ENCODE results near the gene SCN2B.
A peak's percentile ranks its signal among the peaks of the same experiment; 100 is the strongest.

Gene SCN2B

DNA sequence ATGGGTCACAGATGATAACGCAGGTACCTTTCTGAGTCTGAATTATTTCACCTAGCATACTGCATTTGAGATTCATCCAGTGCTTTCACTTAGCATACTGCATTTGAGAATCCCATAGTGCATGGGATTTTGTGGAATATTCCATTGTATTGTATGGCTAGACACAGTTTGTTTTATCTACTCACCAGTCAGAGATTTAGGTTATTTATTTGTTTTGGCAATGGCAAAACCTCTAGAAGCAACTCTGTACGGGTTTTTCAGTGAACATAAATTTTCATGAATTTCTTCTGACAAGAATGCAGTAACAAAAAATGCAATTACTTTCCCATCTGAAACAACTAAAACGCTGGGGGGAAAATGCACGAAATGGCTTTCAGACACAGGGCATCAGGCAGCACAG is 48.1 kb downstream of the SCN2B start:
- ChIA-PET POLR2A (ENCODE audit: low non-redundant PET) (no interaction called here), CTCF (no interaction called here)

DNA sequence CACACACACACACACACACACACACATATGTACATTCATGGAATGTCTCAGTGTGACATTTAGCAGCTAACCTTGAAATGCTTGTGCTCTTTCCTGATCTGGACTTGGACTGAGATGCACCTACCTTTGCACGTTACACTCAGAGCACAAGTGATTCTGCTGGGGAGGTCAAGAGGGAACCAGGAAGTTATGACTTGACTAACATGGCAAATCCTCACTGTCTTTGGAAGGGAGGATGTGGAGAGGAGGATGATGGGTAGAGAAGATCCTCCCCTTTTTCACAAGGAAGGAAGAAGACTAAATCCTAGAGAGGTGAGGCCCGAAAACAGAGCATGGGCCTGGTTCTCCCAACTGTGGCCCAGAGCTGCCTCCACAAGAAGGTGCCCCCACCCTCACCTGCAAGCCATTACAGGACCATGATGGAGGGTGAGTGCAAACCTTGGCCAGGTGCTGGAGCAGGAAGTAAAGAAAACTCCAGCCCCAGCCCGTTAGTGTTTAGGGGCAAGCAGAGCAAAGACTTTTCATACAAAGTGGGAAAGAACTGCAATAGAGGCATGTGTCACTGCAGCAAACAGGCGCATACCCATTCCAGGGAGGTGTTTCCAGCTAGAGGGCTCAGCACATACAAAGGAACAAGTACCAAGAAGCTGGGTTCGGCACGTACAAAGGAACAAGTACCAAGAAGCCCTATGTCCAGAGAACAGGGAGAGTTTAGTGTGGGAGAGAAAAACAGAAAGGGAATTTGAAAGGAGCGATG is 50.2 kb downstream of the SCN2B start:
- CTCF ChIA-PET: interaction anchor here (0.6 kb wide), 1 partner anchor 54 kb away, joined by 3 read pairs; no protein-coding TSS in a partner anchor
- H3K27ac ChIP-seq: no peak overlapping the region
- DNase-seq (ENCODE audit: low spot score): peak; percentile 34
- TF ChIP-seq, protein P1, sequence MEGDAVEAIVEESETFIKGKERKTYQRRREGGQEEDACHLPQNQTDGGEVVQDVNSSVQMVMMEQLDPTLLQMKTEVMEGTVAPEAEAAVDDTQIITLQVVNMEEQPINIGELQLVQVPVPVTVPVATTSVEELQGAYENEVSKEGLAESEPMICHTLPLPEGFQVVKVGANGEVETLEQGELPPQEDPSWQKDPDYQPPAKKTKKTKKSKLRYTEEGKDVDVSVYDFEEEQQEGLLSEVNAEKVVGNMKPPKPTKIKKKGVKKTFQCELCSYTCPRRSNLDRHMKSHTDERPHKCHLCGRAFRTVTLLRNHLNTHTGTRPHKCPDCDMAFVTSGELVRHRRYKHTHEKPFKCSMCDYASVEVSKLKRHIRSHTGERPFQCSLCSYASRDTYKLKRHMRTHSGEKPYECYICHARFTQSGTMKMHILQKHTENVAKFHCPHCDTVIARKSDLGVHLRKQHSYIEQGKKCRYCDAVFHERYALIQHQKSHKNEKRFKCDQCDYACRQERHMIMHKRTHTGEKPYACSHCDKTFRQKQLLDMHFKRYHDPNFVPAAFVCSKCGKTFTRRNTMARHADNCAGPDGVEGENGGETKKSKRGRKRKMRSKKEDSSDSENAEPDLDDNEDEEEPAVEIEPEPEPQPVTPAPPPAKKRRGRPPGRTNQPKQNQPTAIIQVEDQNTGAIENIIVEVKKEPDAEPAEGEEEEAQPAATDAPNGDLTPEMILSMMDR (conservative IDR thresholded peaks at IDR 0.05; ENCODE audit: low read depth): no peak
- POLR2A ChIA-PET (ENCODE audit: low non-redundant PET): interaction anchor here (0.7 kb wide), 1 partner anchor 855 kb away, joined by 3 read pairs; no protein-coding TSS in a partner anchor

More for the DNA sequence above, 48.1 kb downstream of the SCN2B start:
- TF ChIP-seq, protein P1 (conservative IDR thresholded peaks at IDR 0.05; ENCODE audit: low read depth): no peak
- no peak for DNase-seq (ENCODE audit: low spot score)
- H3K27ac ChIP-seq: no peak overlapping the region

DNA sequence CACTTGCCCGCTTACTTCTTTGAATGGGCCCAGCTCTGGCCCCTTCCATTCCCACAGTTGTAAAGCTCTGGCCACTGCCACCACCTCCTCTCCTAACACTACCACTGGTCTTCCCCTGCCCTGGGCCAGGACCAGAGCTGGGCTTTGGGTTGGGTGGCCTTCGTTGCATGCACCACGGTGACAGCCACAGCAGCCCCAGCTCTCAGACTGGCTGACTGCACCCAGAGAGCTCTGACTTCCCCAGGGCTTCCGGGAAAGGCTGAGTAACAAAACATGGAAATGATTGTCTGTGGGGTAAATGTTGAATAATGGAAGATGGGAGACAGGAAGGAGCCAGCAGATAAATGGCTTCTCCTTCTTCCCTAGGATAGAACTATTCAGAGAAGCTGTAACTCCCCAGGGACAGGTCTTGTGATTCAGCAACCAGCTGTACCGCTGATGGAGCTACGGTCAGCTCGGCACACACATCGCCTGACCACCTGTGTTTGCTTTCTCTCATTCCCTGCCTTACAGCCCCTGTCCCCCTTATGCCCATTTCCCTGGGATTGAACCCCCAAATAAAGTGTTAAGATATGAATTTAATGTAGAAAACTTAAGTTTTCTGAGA is 51.4 kb downstream of the SCN2B start:
- DNase-seq (ENCODE audit: low spot score): no peak
- CTCF ChIA-PET: interaction anchor here (0.7 kb wide), 2 partner anchors 197 to 1009 kb away, joined by 3 to 8 read pairs; no protein-coding TSS in a partner anchor
- no peak overlapping the region for H3K27ac ChIP-seq
- POLR2A ChIA-PET (ENCODE audit: low non-redundant PET): no interaction called here
- TF ChIP-seq, protein P1 (conservative IDR thresholded peaks at IDR 0.05; ENCODE audit: low read depth): no peak

DNA sequence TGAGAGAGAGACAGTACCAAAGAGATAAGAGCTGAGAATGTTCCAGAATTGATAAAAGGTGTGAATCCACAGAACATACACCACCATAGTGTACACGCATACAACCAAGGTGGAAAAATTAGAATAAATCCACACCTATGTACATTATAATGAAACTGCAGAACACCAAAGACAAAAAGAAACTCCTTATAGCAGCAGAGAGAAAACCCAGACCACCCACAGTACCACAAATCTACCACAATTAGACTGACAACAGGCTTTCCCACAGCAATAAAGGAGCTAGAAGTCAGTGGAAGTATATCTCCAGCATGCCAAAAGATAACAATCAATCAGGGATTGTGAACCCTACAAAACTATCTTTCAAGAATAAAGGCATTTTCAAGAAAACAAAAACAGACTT is 55.6 kb downstream of the SCN2B start:
- TF ChIP-seq, protein P1 (conservative IDR thresholded peaks at IDR 0.05; ENCODE audit: low read depth): no peak
- ChIA-PET POLR2A (ENCODE audit: low non-redundant PET) (no interaction called here), CTCF (no interaction called here)
- H3K27ac ChIP-seq: no peak overlapping the region
- no peak for DNase-seq (ENCODE audit: low spot score)

DNA sequence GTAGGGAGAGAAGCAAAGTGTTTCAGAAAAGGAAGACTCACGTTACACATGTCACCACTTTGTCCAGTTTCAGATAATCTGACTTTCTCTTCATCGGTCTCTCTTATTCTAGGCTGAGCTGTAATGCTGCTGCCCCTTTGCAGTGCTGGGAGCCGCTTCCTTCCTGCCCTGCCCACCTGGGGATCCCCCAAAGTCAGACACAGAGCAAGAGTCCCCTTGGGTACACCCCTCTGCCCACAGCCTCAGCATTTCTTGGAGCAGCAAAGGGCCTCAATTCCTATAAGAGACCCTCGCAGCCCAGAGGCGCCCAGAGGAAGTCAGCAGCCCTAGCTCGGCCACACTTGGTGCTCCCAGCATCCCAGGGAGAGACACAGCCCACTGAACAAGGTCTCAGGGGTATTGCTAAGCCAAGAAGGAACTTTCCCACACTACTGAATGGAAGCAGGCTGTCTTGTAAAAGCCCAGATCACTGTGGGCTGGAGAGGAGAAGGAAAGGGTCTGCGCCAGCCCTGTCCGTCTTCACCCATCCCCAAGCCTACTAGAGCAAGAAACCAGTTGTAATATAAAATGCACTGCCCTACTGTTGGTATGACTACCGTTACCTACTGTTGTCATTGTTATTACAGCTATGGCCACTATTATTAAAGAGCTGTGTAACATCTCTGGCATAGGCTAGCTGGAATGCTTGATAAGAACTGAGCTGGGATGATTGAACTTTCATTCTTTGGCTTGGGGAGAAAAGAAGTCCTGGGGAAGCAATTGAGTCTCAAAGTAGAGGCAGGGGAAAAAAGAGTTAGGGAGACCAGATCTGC is 58.4 kb downstream of the SCN2B start:
- ChIA-PET CTCF (interaction anchor here (0.5 to 1.3 kb wide), 2 partner anchors 54 to 178 kb away, joined by 3 to 4 read pairs; no protein-coding TSS in a partner anchor), POLR2A (ENCODE audit: low non-redundant PET) (no interaction called here)
- TF ChIP-seq, protein P1 (conservative IDR thresholded peaks at IDR 0.05; ENCODE audit: low read depth): no peak
- H3K27ac ChIP-seq: no peak overlapping the region
- no peak for DNase-seq (ENCODE audit: low spot score)

DNA sequence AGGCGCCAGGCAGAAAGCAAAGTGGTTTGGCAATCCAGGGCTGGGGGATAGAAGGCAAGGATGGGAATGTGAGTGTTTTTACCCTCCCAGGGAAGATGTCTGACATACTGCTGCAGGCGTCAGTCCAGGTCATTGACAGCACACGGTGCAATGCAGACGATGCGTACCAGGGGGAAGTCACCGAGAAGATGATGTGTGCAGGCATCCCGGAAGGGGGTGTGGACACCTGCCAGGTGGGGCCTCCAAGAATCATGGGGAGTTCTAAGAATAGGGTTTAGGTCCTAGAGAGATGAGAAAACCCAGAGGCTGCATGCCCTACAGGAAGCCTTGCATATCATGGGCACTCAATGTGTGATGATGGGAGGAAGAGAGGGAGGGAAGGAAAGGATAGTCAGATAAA is 61.4 kb downstream of the SCN2B start:
- no peak overlapping the region for H3K27ac ChIP-seq
- POLR2A ChIA-PET (ENCODE audit: low non-redundant PET): no interaction called here
- no peak for DNase-seq (ENCODE audit: low spot score)
- CTCF ChIA-PET: interaction anchor here (0.6 kb wide), 1 partner anchor 294 kb away, joined by 4 read pairs; no protein-coding TSS in a partner anchor
- TF ChIP-seq, protein P1 (conservative IDR thresholded peaks at IDR 0.05; ENCODE audit: low read depth): no peak

All from RWPE1 (cell line).